Measurements from ENCODE around the gene YEATS2. TPM values are rescaled to one million over a fixed set of nuclear protein-coding genes. Genes with fewer than 3 reads are reported as not detected.
A peak's percentile ranks its signal among the peaks of the same experiment; 100 is the strongest.

YEATS2 gene
- total RNA-seq, 1 donor from 2014 or later, result 33.8 TPM

GRCh38 chr3:183830187-183830586 is 132.6 kb downstream of the YEATS2 start:
- DNase-seq (ENCODE audit: low read depth, low spot score), result no peak

GRCh38 chr3:183833516-183833915 is 135.9 kb downstream of the YEATS2 start:
- DNase-seq (ENCODE audit: low read depth, low spot score), result no peak

- DNase-seq (ENCODE audit: low read depth, low spot score), result no peak
These were observed 139.8 kb downstream of the YEATS2 start for GRCh38 chr3:183837390-183837789.

GRCh38 chr3:183837894-183838293 is 140.3 kb downstream of the YEATS2 start:
- no peak for DNase-seq (ENCODE audit: low read depth, low spot score)

- no peak for DNase-seq (ENCODE audit: low read depth, low spot score)
These were observed 142.2 kb downstream of the YEATS2 start for GRCh38 chr3:183839751-183840150.

GRCh38 chr3:183844606-183845005 is 147.0 kb downstream of the YEATS2 start:
- DNase-seq (ENCODE audit: low read depth, low spot score), result peak; percentile 26

- no peak for DNase-seq (ENCODE audit: low read depth, low spot score)
These were observed 147.5 kb downstream of the YEATS2 start for GRCh38 chr3:183845090-183845489.

- DNase-seq (ENCODE audit: low read depth, low spot score), result no peak
These were observed 148.2 kb downstream of the YEATS2 start for GRCh38 chr3:183845608-183846288.

GRCh38 chr3:183854318-183855035 is 156.9 kb downstream of the YEATS2 start:
- no peak for DNase-seq (ENCODE audit: low read depth, low spot score)

GRCh38 chr3:183857863-183858262 is 160.3 kb downstream of the YEATS2 start:
- no peak for DNase-seq (ENCODE audit: low read depth, low spot score)

Other genes starting within 250 kb of the YEATS2 start
- gene KLHL6, start 142.1 kb upstream of the YEATS2 start, total RNA-seq, result 5.7 and 7.7 TPM in 2 replicates
- gene KLHL24, start 62.2 kb upstream of the YEATS2 start, total RNA-seq, result 53.9 and 68.9 TPM in 2 replicates
- 2.2 and 2.9 TPM in 2 replicates for gene MAP6D1, start 127.8 kb downstream of the YEATS2 start, total RNA-seq
- 32.6 and 53.7 TPM in 2 replicates for gene PARL, start 187.1 kb downstream of the YEATS2 start, total RNA-seq

Measured in pulmonary artery endothelial cell (primary cell).